A549 (cell line): ENCODE measurements around the gene SETD9. TPM values are rescaled to one million over a fixed set of nuclear protein-coding genes. Genes with fewer than 3 reads are reported as not detected.

ENCODE experiments used
- ATAC-seq, 2 experiments: fragments of 200-7000 bp in 1 of 2; fragments of >200 bp in 1 of 2; cut with Nextera tagmentation in 1 of 2; cut with Tn5 transposase in 1 of 2; 3 replicates each; pipeline versions ENCODE4 v1.8.0 to v1.9.1; 2018 to 2020; ENCODE audit warnings: mild to moderate bottlenecking in 1 of 2, moderate library complexity in 1 of 2
- CTCF ChIA-PET: fragments of 300-600 bp; sonication (Branson Sonifier 250); formaldehyde crosslinking; extraction: SDS; loops from one replicate; lab custom pipeline; 2021; ENCODE audit warnings: antibody characterized with exemption, inconsistent platforms; lab: Yijun Ruan, JAX
- POLR2A ChIA-PET: fragments of 350-600 bp; formaldehyde crosslinking; extraction: SDS; loops from one replicate; lab custom pipeline; 2021; ENCODE audit warnings: antibody characterized with exemption, inconsistent platforms; lab: Yijun Ruan, JAX
- DNase-seq, 2 experiments: peaks; one replicate each; pipeline versions ENCODE4 v3.0.0 to v3.0.0-alpha.2; 2011 to 2016; ENCODE audit warnings: low read depth in 1 of 2, low spot score in 1 of 2
- FAIRE-seq: peaks from 2 replicates; lab custom pipeline; 2011; peaks lifted over from hg19 to GRCh38; lab: Jason Lieb, UNC
- H3K27ac ChIP-seq, 2 experiments: fragments of >200 bp; sonication (Bioruptor Twin); formaldehyde crosslinking; 3 replicates each; pipeline ENCODE4 v1.5.1; 2016 to 2017
- H3K4me1 ChIP-seq: fragments of >200 bp; sonication (Bioruptor Twin); formaldehyde crosslinking; 3 replicates; pipeline ENCODE4 v1.6.1; 2016
- H3K4me2 ChIP-seq: fragments of >200 bp; sonication (Bioruptor Twin); formaldehyde crosslinking; 3 replicates; pipeline ENCODE4 v1.6.1; 2016
- H3K4me3 ChIP-seq: fragments of >200 bp; sonication (Bioruptor Twin); formaldehyde crosslinking; 3 replicates; pipeline ENCODE4 v1.5.1; 2016
- H3K9me3 ChIP-seq: fragments of >200 bp; sonication (Bioruptor Twin); formaldehyde crosslinking; 3 replicates; pipeline ENCODE4 v1.6.1; 2016
- CBX2 ChIP-seq: fragments of 200-600 bp; sonication (generic); IDR thresholded peaks from 2 replicates; pipeline ENCODE4 v1.6.1; 2016; ENCODE audit warnings: low read depth, mild to moderate bottlenecking, borderline replicate concordance
- CHD4 ChIP-seq: fragments of 200-600 bp; sonication (generic); IDR thresholded peaks from 2 replicates; pipeline ENCODE4 v1.6.1; 2016; ENCODE audit warnings: antibody characterized with exemption, mild to moderate bottlenecking, borderline replicate concordance
- HOXA7 ChIP-seq: fragments of 250-450 bp; sonication (Bioruptor Pico); IDR thresholded peaks from 2 replicates; pipeline ENCODE4 v1.5.0; 2020; ENCODE audit warnings: mild to moderate bottlenecking, moderate library complexity
- HOXB5 ChIP-seq: fragments of 250-450 bp; sonication (Bioruptor Pico); IDR thresholded peaks from 2 replicates; pipeline ENCODE4 v1.5.0; 2020; ENCODE audit warnings: mild to moderate bottlenecking, moderate library complexity
- JUN ChIP-seq, 2 experiments: fragments of >200 bp; sonication (Bioruptor Twin); formaldehyde crosslinking; IDR thresholded peaks; 2 replicates in 1 of 2; 3 replicates in 1 of 2; pipeline ENCODE4 v1.6.1; 2016 to 2017
- KDM1A ChIP-seq: fragments of 200-600 bp; sonication (generic); IDR thresholded peaks from 2 replicates; pipeline ENCODE4 v1.6.1; 2016; ENCODE audit warnings: low read depth, mild to moderate bottlenecking
- KDM5A ChIP-seq: fragments of 200-600 bp; sonication (generic); IDR thresholded peaks from 2 replicates; pipeline ENCODE4 v1.6.1; 2016; ENCODE audit warnings: antibody characterized with exemption, mild to moderate bottlenecking
- NPAS2 ChIP-seq: fragments of 250-450 bp; sonication (Bioruptor Pico); IDR thresholded peaks from 2 replicates; pipeline ENCODE4 v1.8.0; 2022; ENCODE audit warnings: mild to moderate bottlenecking, moderate library complexity, borderline replicate concordance
- PHF8 ChIP-seq: fragments of 200-600 bp; sonication (generic); IDR thresholded peaks from 2 replicates; pipeline ENCODE4 v1.6.1; 2016; ENCODE audit warnings: low read depth, mild to moderate bottlenecking, antibody characterized with exemption, moderate library complexity, borderline replicate concordance
- POLR2A ChIP-seq: IDR thresholded peaks from 2 replicates; pipeline ENCODE4 v1.6.1; 2012; ENCODE audit warnings: mild to moderate bottlenecking, low read length
- RAD21 ChIP-seq, 2 experiments: fragments of >200 bp in 1 of 2; sonication (Bioruptor Twin) in 1 of 2; formaldehyde crosslinking in 1 of 2; IDR thresholded peaks in 1 of 2; conservative IDR thresholded peaks in 1 of 2; 2 replicates in 1 of 2; 3 replicates in 1 of 2; pipeline ENCODE4 v1.6.1; 2012 to 2018; ENCODE audit warnings: inconsistent platforms in 1 of 2
- SMC3 ChIP-seq: fragments of >200 bp; sonication (Bioruptor Twin); formaldehyde crosslinking; IDR thresholded peaks from 3 replicates; pipeline ENCODE4 v1.6.1; 2018; ENCODE audit warnings: inconsistent platforms
- WGBS: methylation state at CpG from one replicate; pipeline ENCODE4 v1.1.6; 2017; ENCODE audit errors: missing lambda C conversion rate; 5-methylcytosine and 5-hydroxymethylcytosine counted together
- polyA plus RNA-seq, 4 experiments: library from polyadenylated mRNA; depleted of rRNA in 3 of 4; stranded (reverse); fragments of >200 nt; fragmentation: RNase III in 1 of 4; extraction: RNeasy Plus Mini Kit Qiagen cat#74134 plus additional on column Dnase treatment in 1 of 4; gene quantifications; 2 replicates in 3 of 4; 3 replicates in 1 of 4; pipeline ENCODE4 v1.2.3, GENCODE V29; 2011 to 2017
- TF ChIP-seq, protein P1 (sequence below): fragments of 250-450 bp; sonication (Bioruptor Pico); IDR thresholded peaks from 2 replicates; pipeline ENCODE4 v1.5.0; 2021; ENCODE audit warnings: mild to moderate bottlenecking, moderate library complexity, borderline replicate concordance
- TF ChIP-seq, protein P2 (sequence below): fragments of 150-350 bp; IDR thresholded peaks from 2 replicates; pipeline ENCODE4 v1.6.1; 2014; ENCODE audit warnings: low read depth, mild to moderate bottlenecking, low read length
- TF ChIP-seq, protein P3 (sequence below): fragments of >200 bp; sonication (Bioruptor Twin); formaldehyde crosslinking; IDR thresholded peaks from 2 replicates; pipeline ENCODE4 v1.6.1; 2016
- TF ChIP-seq, protein P4 (sequence below): IDR thresholded peaks from 2 replicates; pipeline ENCODE4 v1.6.1; 2012
- TF ChIP-seq, protein P5 (sequence below): fragments of 250-450 bp; sonication (Bioruptor Pico); IDR thresholded peaks from 2 replicates; pipeline ENCODE4 v1.5.0; 2020; ENCODE audit warnings: low read depth, mild to moderate bottlenecking, moderate library complexity
- TF ChIP-seq, protein P6 (sequence below): fragments of >200 bp; sonication (Bioruptor Twin); formaldehyde crosslinking; IDR thresholded peaks from 3 replicates; pipeline ENCODE4 v1.6.1; 2016
- TF ChIP-seq, protein P7 (sequence below): IDR thresholded peaks from 2 replicates; pipeline ENCODE4 v1.6.1; 2012; ENCODE audit warnings: low read depth, borderline replicate concordance

Gene SETD9
- polyA plus RNA-seq, 2 of the 4 experiments (the other 2 are of a cell fraction): 8.5 to 13.1 TPM

DNA sequence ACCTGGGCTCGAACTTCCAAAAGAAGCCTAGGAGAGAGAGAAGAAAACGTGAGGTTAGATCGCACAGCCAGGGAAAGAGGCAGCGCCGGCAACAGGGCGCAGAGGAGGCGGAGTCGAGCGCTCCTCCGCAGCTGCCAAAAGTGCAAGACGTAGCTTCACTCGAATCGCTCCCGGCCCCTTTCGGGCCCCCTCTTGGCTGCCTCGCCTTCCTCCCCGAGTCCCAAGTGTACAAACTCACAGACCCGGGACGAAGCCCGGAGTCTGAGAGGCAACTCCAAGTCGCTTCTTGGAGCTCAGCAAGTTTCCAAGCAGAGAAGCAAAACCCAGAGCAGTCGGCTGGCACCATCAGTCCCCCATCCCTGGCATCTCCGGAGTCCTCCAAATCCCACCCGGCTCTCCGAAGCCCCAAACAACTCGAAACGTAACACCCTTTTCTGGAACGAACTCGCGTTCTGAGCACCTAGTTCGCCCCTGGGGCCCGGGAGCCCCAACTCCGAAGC lies 41.3 kb downstream of the SETD9 start:
- DNase-seq (peak; percentile 49 to 58), ATAC-seq (peak; percentile 62 to 88), FAIRE-seq (no peak)
- ChIA-PET CTCF (interaction anchor here (1.6 kb wide), 1 partner anchor 187 kb away, joined by 8 read pairs; no protein-coding TSS in a partner anchor), POLR2A (interaction anchor here (0.5 to 1.5 kb wide), 5 partner anchors 40 to 242 kb away, joined by 3 to 14 read pairs (median 3); partner anchors contain the start of gene GPBP1)
- peak overlapping the region; percentile 77 for H3K4me3 ChIP-seq
- H3K4me1 ChIP-seq: peaks cover 14% of the 10 kb centered on the region; the same call in 2 of the 3 replicates
- TF ChIP-seq CBX2 (no peak), HOXA7 (CRISPR knock-in tag) (no peak), SMC3 (no peak), CHD4 (no peak), RAD21 (conservative IDR thresholded peaks at IDR 0.05 in 1 of 2, IDR thresholded peaks at IDR 0.05 in 1 of 2) (no peak)
- TF ChIP-seq, protein P1, sequence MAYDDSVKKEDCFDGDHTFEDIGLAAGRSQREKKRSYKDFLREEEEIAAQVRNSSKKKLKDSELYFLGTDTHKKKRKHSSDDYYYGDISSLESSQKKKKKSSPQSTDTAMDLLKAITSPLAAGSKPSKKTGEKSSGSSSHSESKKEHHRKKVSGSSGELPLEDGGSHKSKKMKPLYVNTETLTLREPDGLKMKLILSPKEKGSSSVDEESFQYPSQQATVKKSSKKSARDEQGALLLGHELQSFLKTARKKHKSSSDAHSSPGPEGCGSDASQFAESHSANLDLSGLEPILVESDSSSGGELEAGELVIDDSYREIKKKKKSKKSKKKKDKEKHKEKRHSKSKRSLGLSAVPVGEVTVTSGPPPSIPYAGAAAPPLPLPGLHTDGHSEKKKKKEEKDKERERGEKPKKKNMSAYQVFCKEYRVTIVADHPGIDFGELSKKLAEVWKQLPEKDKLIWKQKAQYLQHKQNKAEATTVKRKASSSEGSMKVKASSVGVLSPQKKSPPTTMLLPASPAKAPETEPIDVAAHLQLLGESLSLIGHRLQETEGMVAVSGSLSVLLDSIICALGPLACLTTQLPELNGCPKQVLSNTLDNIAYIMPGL (CRISPR knock-in tag): no peak
- TF ChIP-seq, protein P2, sequence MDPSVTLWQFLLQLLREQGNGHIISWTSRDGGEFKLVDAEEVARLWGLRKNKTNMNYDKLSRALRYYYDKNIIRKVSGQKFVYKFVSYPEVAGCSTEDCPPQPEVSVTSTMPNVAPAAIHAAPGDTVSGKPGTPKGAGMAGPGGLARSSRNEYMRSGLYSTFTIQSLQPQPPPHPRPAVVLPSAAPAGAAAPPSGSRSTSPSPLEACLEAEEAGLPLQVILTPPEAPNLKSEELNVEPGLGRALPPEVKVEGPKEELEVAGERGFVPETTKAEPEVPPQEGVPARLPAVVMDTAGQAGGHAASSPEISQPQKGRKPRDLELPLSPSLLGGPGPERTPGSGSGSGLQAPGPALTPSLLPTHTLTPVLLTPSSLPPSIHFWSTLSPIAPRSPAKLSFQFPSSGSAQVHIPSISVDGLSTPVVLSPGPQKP: no peak
- TF ChIP-seq, protein P3, sequence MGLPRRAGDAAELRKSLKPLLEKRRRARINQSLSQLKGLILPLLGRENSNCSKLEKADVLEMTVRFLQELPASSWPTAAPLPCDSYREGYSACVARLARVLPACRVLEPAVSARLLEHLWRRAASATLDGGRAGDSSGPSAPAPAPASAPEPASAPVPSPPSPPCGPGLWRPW: no peak
- peak overlapping the region; percentile 84 for H3K4me2 ChIP-seq
- WGBS: under 1% methylated on average over 31 of the region's 33 CpGs
- peak overlapping the region; percentile 86 to 98 for H3K27ac ChIP-seq
- H3K9me3 ChIP-seq: no peaks in the 10 kb centered on the region

DNA sequence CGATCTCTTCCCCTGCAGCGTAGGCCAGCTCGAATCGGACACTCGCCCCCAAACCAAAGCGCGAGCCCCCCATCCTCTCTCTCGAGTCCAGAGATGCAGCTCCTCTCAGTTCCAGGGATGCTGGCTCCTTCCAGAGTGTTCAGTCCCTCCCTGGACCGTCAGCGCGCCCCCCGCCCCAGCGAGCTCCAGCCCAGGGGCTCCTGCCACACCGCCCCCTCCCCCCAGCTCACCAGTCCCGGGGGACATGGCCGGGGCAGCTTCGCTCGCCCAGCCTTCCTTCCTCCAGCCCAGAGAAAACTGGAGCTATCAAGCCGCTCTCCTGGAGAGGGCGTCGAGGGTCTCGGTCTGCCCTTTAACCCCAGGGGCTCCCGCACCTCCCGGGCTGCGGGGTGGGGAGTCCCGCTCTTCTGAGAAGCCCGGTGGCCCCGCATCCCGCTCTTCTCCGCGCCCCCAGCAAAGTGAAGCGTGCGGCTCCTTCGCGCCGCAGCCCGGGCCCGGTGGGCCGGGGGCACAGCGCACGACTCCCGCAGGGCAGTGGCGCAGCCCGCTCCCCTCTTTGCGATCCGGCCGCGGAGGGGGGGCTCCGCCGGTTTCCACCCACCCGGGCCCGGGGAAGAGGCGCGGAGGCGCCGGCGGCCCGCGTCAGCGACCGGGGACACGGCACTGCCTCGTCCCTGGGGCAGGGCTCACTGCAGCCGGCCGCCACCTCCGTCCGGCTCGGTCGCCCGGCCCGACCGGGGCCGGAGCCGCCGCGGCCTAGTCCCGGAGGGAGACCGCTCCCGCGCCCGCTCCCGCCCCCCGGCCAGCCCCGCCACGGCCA lies 41.9 kb downstream of the SETD9 start:
- 2% methylated on average over 18 of the region's 85 CpGs for WGBS
- Histone ChIP-seq H3K9me3 (no peaks in the 10 kb centered on the region), H3K4me1 (peaks cover 14% of the 10 kb centered on the region; the same call in 2 of the 3 replicates), H3K27ac (peak overlapping the region; percentile 86 to 98), H3K4me2 (peak overlapping the region; percentile 84), H3K4me3 (peak overlapping the region; percentile 77)
- TF ChIP-seq CHD4: no peak
- TF ChIP-seq KDM5A: peak; percentile 12; the same call in 1 of the 2 replicates
- peak; percentile 54; the same call in 1 of the 2 replicates for TF ChIP-seq PHF8
- peak; percentile 65 to 67 for ATAC-seq
- POLR2A ChIA-PET: interaction anchor here (0.5 to 1.5 kb wide), 4 partner anchors 41 to 241 kb away, joined by 3 to 14 read pairs (median 3); partner anchors contain the start of gene GPBP1
- CTCF ChIA-PET: interaction anchor here (1.6 kb wide), 1 partner anchor 187 kb away, joined by 8 read pairs; no protein-coding TSS in a partner anchor
- FAIRE-seq: no peak
- peak; percentile 22 to 31 for DNase-seq

DNA sequence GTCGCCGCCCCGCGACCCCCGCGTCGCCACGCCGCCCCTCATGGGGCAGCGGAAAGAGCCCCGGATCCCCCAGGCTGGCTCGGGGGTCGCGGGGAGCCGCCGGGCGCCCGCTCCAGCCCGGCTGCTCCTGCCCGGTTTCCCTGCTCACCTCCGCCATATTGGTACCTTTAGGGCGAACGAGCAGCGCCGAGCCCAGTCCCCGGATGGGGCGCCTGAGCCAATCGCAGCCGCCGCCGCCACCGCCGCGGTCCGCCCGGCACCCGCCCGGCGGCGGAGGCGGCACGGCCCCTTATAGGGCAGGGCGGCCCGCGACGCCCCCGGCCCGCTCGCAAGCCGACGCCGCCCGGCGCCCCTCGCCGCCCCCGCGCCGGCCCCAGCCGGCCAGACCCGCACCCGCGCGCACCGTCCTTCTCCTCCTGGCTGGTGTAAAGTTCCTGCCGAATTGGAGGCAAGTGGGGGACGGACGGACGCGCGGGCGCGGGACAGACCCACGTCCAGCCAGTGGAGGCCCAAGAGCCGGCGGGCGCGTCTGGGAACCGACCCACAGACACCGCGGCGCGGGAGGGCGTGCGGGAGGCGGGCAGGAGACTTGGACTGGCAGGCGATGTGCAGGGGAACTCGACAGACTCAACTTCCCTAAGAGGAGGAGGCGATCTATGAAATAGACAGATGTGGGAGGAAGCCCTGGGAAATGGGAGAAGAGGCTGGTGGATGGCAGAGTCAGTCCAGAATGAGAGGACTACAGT lies 42.7 kb downstream of the SETD9 start, which contains the start of gene MIER3:
Gene MIER3 (minus strand): TSS at position 178 of the 746 bp plus-strand sequence. CDS start 21 bp downstream, at position 157.
- Histone ChIP-seq H3K27ac (peak within 1 kb of the TSS; percentile 86 to 98), H3K9me3 (no peaks in the 10 kb centered on the region), H3K4me1 (peaks cover 14% of the 10 kb centered on the region; the same call in 2 of the 3 replicates), H3K4me2 (peak within 1 kb of the TSS; percentile 89), H3K4me3 (peak within 1 kb of the TSS; percentile 77)
- CTCF ChIA-PET: no interaction called here
- POLR2A ChIA-PET: no interaction called here
- 1% methylated on average over 9 of the region's 89 CpGs for WGBS
- FAIRE-seq (no peak), DNase-seq (peak; percentile 75 to 83), ATAC-seq (peak; percentile 91 to 96)
- TF ChIP-seq KDM1A (no peak), JUN (IDR thresholded peaks at IDR 0.05) (peak; percentile 54 to 82; a peak in 4 of 5 replicates), NPAS2 (CRISPR knock-in tag) (no peak), RAD21 (conservative IDR thresholded peaks at IDR 0.05 in 1 of 2, IDR thresholded peaks at IDR 0.05 in 1 of 2) (no peak), SMC3 (no peak), HOXB5 (CRISPR knock-in tag) (no peak), POLR2A (peak; percentile 36)
- TF ChIP-seq, protein P4, sequence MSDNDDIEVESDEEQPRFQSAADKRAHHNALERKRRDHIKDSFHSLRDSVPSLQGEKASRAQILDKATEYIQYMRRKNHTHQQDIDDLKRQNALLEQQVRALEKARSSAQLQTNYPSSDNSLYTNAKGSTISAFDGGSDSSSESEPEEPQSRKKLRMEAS: peak; percentile 20; the same call in 1 of the 2 replicates
- TF ChIP-seq, protein P2: no peak
- TF ChIP-seq, protein P5, sequence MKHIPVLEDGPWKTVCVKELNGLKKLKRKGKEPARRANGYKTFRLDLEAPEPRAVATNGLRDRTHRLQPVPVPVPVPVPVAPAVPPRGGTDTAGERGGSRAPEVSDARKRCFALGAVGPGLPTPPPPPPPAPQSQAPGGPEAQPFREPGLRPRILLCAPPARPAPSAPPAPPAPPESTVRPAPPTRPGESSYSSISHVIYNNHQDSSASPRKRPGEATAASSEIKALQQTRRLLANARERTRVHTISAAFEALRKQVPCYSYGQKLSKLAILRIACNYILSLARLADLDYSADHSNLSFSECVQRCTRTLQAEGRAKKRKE (CRISPR knock-in tag): no peak
- TF ChIP-seq, protein P6, sequence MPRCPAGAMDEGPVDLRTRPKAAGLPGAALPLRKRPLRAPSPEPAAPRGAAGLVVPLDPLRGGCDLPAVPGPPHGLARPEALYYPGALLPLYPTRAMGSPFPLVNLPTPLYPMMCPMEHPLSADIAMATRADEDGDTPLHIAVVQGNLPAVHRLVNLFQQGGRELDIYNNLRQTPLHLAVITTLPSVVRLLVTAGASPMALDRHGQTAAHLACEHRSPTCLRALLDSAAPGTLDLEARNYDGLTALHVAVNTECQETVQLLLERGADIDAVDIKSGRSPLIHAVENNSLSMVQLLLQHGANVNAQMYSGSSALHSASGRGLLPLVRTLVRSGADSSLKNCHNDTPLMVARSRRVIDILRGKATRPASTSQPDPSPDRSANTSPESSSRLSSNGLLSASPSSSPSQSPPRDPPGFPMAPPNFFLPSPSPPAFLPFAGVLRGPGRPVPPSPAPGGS: peak; percentile 80
- TF ChIP-seq, protein P7, sequence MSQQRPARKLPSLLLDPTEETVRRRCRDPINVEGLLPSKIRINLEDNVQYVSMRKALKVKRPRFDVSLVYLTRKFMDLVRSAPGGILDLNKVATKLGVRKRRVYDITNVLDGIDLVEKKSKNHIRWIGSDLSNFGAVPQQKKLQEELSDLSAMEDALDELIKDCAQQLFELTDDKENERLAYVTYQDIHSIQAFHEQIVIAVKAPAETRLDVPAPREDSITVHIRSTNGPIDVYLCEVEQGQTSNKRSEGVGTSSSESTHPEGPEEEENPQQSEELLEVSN: no peak
